NT2/D1 (cell line): ENCODE data around the gene PSMF1.
"Not testable (repeated sequence)": the region's sequence is repeated elsewhere in the genome, so short reads cannot be mapped to it uniquely, and the experiment has no call there.

Experiments
- DNase-seq: peaks from one replicate; pipeline ENCODE4 v3.0.0-alpha.2; 2011; ENCODE audit warnings: low read depth, low spot score
- H3K27me3 ChIP-seq: 2 replicates; pipeline ENCODE4 v1.6.0; 2011; ENCODE audit warnings: mild to moderate bottlenecking; ENCODE audit not compliant: insufficient read length, insufficient read depth
- H3K36me3 ChIP-seq: 2 replicates; pipeline ENCODE4 v1.6.1; 2011; ENCODE audit warnings: mild to moderate bottlenecking, low read length, mixed read lengths; ENCODE audit not compliant: insufficient read depth, insufficient read length
- H3K4me1 ChIP-seq: 2 replicates; pipeline ENCODE4 v1.5.1; 2011; ENCODE audit not compliant: insufficient read depth, insufficient read length
- H3K4me3 ChIP-seq: 2 replicates; pipeline ENCODE4 v1.5.1; 2011; ENCODE audit warnings: low read depth; ENCODE audit not compliant: insufficient read length
- H3K9ac ChIP-seq: 2 replicates; pipeline ENCODE4 v1.6.0; 2011; ENCODE audit warnings: low read depth; ENCODE audit not compliant: insufficient read length
- H3K9me3 ChIP-seq: 2 replicates; pipeline ENCODE4 v1.5.1; 2011; ENCODE audit warnings: mild to moderate bottlenecking, low read length; ENCODE audit not compliant: insufficient read depth
- SUZ12 ChIP-seq: IDR thresholded peaks from 2 replicates; pipeline ENCODE4 v1.6.1; 2011; ENCODE audit not compliant: insufficient read length, insufficient read depth; ENCODE audit errors: extremely low read depth
- YY1 ChIP-seq: IDR thresholded peaks from 2 replicates; pipeline ENCODE4 v1.6.1; 2011; ENCODE audit not compliant: insufficient read length, insufficient read depth
- ZNF274 ChIP-seq: IDR thresholded peaks from 2 replicates; pipeline ENCODE4 v1.6.1; 2011; ENCODE audit warnings: mild to moderate bottlenecking, low read depth, low read length

PSMF1 gene

GRCh38 chr20:1209447-1210387, 91.3 kb downstream of the PSMF1 start:
- H3K4me3 ChIP-seq: no peak overlapping the region
- peaks cover 7% of the 10 kb centered on the region for H3K27me3 ChIP-seq
- H3K9me3 ChIP-seq: no peaks in the 10 kb centered on the region
- H3K36me3 ChIP-seq: no peaks in the 10 kb centered on the region
- no peak for DNase-seq
- TF ChIP-seq SUZ12 (no peak), ZNF274 (no peak), YY1 (no peak)
- H3K4me1 ChIP-seq: no peaks in the 10 kb centered on the region
- no peak overlapping the region for H3K9ac ChIP-seq

- Histone ChIP-seq H3K4me1 (no peaks in the 10 kb centered on the region), H3K9ac (no peak overlapping the region), H3K9me3 (no peaks in the 10 kb centered on the region), H3K36me3 (no peaks in the 10 kb centered on the region), H3K4me3 (no peak overlapping the region), H3K27me3 (peaks cover 7% of the 10 kb centered on the region)
- no peak for DNase-seq
- TF ChIP-seq ZNF274 (no peak), SUZ12 (no peak), YY1 (no peak)
Measured at GRCh38 chr20:1210501-1210900, 92.1 kb downstream of the PSMF1 start.

GRCh38 chr20:1212023-1212422, 93.6 kb downstream of the PSMF1 start:
- TF ChIP-seq ZNF274 (no peak), SUZ12 (no peak), YY1 (no peak)
- H3K4me1 ChIP-seq: no peaks in the 10 kb centered on the region
- H3K4me3 ChIP-seq: no peak overlapping the region
- DNase-seq: no peak
- H3K9me3 ChIP-seq: no peaks in the 10 kb centered on the region
- no peaks in the 10 kb centered on the region for H3K36me3 ChIP-seq
- H3K27me3 ChIP-seq: peaks cover 7% of the 10 kb centered on the region
- no peak overlapping the region for H3K9ac ChIP-seq

GRCh38 chr20:1212607-1213396, 94.4 kb downstream of the PSMF1 start:
- peak; percentile 66 for DNase-seq
- no peak overlapping the region for H3K4me3 ChIP-seq
- no peaks in the 10 kb centered on the region for H3K36me3 ChIP-seq

GRCh38 chr20:1214838-1215261, 96.4 kb downstream of the PSMF1 start:
- H3K9me3 ChIP-seq: no peaks in the 10 kb centered on the region
- no peak for DNase-seq
- no peak overlapping the region for H3K4me3 ChIP-seq
- peaks cover 7% of the 10 kb centered on the region for H3K27me3 ChIP-seq
- no peaks in the 10 kb centered on the region for H3K36me3 ChIP-seq
- no peaks in the 10 kb centered on the region for H3K4me1 ChIP-seq
- H3K9ac ChIP-seq: no peak overlapping the region
- no peak for TF ChIP-seq ZNF274
- no peak for TF ChIP-seq SUZ12
- TF ChIP-seq YY1: no peak

More at GRCh38 chr20:1212607-1213396, 94.4 kb downstream of the PSMF1 start:
- TF ChIP-seq SUZ12 (no peak), YY1 (no peak), ZNF274 (no peak)
- Histone ChIP-seq H3K27me3 (peaks cover 7% of the 10 kb centered on the region), H3K4me1 (no peaks in the 10 kb centered on the region), H3K9ac (no peak overlapping the region), H3K9me3 (no peaks in the 10 kb centered on the region)

GRCh38 chr20:1215386-1216170, 97.2 kb downstream of the PSMF1 start:
- Histone ChIP-seq H3K36me3 (no peaks in the 10 kb centered on the region), H3K27me3 (peaks cover 7% of the 10 kb centered on the region), H3K4me1 (no peaks in the 10 kb centered on the region), H3K4me3 (no peak overlapping the region), H3K9ac (no peak overlapping the region), H3K9me3 (no peaks in the 10 kb centered on the region)
- TF ChIP-seq SUZ12: no peak
- TF ChIP-seq YY1: no peak
- TF ChIP-seq ZNF274: no peak
- no peak for DNase-seq

GRCh38 chr20:1216527-1217427, 98.4 kb downstream of the PSMF1 start:
- not testable (repeated sequence) for H3K4me3 ChIP-seq, H3K9ac ChIP-seq, DNase-seq, H3K27me3 ChIP-seq, H3K36me3 ChIP-seq, H3K4me1 ChIP-seq, H3K9me3 ChIP-seq
